GM13976 (cell line): ENCODE results near the gene LDLR.
"Not testable (repeated sequence)": the region's sequence is repeated elsewhere in the genome, so short reads cannot be mapped to it uniquely, and the experiment has no call there.

Source experiments
- DNase-seq: peaks from one replicate; pipeline ENCODE4 v3.0.0; 2012; ENCODE audit warnings: low spot score
- in situ Hi-C: fragments of 300-500 bp; cut with MboI; formaldehyde crosslinking; loops from one replicate; pipeline ENCODE4 v1.12.0; 2022; ENCODE audit warnings: low sequenced_read_pairs, mixed read lengths, inconsistent platforms; ENCODE audit not compliant: unreplicated experiment
- TF ChIP-seq, protein P1 (sequence below): IDR thresholded peaks from 2 replicates; pipeline ENCODE4 v1.5.1; 2012; ENCODE audit warnings: borderline replicate concordance, mild to moderate bottlenecking; ENCODE audit not compliant: insufficient read depth; ENCODE audit errors: extremely low read depth, missing control alignments, control extremely low read depth

Gene LDLR

DNA sequence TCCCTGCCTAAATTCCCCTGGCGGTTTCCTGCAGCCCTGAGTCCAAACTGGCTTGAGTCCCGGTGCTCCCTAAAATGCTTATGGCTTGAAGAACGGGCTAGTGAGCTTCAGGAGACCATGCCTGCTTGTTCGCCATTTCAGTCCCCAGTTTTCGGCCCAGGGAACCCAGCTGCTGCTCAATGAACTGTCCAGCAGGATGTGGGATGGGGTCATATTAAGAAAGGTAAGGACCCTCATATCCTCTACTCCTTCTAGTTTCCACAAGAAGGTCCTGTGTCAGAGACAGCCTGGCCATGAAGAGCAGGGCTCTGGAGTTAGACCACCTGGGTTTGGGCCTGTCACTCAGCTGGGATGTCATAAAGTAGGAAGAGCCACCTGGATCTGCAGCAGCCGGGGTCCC, 83.3 kb downstream of the LDLR start:
- DNase-seq, result no peak
- in situ Hi-C loops, result no loop called here
- TF ChIP-seq, protein P1, sequence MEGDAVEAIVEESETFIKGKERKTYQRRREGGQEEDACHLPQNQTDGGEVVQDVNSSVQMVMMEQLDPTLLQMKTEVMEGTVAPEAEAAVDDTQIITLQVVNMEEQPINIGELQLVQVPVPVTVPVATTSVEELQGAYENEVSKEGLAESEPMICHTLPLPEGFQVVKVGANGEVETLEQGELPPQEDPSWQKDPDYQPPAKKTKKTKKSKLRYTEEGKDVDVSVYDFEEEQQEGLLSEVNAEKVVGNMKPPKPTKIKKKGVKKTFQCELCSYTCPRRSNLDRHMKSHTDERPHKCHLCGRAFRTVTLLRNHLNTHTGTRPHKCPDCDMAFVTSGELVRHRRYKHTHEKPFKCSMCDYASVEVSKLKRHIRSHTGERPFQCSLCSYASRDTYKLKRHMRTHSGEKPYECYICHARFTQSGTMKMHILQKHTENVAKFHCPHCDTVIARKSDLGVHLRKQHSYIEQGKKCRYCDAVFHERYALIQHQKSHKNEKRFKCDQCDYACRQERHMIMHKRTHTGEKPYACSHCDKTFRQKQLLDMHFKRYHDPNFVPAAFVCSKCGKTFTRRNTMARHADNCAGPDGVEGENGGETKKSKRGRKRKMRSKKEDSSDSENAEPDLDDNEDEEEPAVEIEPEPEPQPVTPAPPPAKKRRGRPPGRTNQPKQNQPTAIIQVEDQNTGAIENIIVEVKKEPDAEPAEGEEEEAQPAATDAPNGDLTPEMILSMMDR, result no peak

DNA sequence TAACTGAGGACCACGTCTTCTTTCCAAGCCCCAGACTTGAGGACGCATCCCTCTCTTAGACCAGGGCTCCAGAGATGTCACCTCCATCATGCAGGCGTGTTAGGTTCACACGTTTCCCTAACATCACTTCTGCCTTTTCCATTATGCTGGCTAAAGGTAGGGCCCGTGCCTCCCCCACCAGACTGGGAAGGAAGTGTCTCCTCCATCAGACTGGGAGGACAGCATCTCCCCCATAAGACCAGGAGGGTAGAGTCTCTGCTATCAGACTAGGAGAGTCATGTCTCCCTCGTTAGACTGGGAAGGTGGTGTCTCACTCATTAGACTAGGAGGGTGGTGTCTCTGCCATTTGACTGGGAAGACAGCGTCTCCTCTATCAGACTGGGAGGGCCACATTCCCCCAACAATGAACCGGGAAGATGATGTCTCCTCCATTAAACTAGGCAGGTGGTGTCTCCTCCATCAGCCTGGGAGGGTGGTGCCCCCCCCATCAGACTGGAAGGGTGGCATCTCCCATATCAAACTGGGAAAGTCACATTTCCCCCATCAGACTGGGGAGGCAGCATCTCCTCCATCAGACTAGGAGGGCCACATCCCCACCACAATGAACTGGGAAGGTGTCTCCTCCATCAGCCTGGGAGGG, 84.4 kb downstream of the LDLR start:
- TF ChIP-seq, protein P1, result no peak
- in situ Hi-C loops, result no loop called here
- DNase-seq, result no peak

DNA sequence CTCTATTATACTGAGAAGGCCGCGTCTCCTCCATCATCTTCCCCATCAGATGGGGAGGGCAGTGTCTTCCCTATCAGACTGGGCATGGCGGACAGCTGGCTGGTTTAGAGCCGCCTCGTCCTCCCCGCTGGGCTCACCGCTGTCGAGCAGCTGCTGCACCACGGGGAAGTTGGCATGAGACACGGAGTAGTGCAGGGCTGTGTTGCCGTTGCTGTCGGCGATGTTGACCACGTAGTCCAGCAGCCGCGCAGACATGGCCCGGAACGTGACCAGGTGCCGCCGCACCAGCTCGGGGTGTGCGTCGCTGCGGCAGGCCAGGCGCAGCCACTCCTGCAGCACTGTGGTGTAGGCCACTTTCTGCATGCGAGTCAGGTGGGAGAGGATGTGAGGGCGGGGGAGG, 85.1 kb downstream of the LDLR start:
- in situ Hi-C loops, result no loop called here
- TF ChIP-seq, protein P1, result no peak
- no peak for DNase-seq

DNA sequence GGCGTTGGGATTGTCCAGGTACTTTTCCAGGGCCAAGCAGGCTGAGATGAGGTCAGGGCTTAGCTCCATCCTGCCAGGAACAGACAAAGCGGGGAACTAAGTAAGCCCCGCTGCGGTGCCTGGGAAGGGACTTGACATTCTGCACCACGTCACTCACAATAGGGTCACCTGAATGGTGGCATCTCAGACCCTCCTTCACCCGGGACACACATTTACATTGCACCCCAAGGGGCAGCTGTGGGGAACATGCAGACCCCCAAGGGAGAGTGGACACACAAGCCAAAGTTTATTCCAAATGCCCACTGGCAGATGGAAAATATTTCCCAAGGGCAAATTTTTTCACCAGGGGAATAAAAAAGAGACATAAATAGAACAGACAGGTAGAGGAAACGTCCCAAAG, 86.7 kb downstream of the LDLR start:
- no peak for DNase-seq
- TF ChIP-seq, protein P1, result no peak
- in situ Hi-C loops, result no loop called here

DNA sequence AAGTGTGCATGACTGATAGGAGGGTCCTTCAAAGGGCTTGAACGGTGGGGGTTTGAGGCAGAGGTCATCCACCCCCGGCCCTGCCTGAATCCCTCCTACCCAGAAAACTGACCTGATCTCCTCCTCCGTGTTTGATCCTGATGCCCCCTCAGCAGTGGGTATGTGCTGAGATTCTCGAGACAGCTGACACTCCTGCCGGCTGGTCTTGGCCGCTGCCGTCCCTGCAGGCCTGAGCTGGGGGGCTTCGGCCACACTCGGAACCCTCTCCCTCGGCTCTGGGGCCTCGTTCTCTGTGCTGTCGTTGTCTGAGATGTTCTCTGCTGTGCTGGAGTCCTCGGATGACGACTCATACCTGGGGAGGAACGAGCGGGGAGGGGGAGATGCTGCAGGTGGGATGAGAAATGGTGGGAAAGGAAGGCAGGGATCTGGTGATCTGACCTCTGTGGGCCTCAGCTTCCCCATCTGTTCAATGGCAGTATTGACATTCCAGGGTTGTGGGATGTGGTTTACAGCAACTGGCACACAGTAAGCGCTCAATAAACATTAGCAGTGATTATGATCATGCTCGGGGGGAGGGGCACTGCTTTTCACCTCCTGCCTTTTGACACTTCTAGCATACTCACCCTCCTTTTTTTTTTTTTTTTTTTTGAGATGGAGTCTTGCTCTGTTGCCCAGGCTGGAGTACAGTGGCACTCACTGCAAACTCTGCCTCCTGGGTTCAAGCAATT, 87.4 kb downstream of the LDLR start:
- DNase-seq, result no peak
- TF ChIP-seq, protein P1, result no peak
- in situ Hi-C loops, result no loop called here

DNA sequence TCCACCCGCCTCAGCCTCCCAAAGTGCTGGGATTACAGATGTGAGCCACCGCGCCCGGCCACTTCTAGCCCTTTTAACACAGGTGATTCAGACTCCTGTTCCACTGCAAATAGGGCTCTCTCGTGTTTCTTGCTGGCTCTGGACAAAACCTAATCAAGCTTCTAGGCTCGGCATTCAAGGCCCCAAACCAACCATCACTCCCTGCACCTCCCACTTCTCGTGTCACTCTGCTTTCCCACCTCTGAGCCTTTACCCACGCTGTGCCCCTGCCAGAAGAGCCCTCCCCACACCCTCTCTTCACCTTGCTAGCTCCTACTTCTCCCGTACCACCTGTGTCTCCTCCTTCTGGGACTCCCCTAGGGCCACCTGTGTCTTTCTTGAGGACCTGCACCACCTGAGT, 88.3 kb downstream of the LDLR start:
- in situ Hi-C loops, result no loop called here
- TF ChIP-seq, protein P1, result no peak
- DNase-seq, result no peak

DNA sequence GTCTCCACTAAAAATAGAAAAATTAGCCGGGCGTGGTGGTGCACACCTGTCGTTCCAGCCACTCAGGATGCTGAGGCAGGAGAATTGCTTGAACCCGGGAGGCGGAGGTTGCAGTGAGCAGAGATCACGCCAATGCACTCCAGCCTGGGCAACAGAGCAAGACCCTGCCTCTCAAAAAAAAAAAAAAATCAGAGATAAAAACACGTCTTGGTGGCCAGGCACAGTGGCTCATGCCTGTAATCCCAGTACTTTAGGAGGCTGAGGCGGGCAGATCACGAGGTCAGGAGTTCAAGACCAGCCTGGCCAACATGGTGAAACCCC, 89.8 kb downstream of the LDLR start:
- DNase-seq, in situ Hi-C loops: not testable (repeated sequence)
